Cardiac fibroblast (primary cell): ENCODE data around the gene FEN1.

Experiments used
- DNase-seq, 2 donors: peaks; one replicate each; pipeline versions ENCODE4 v3.0.0 to v3.0.0-alpha.2; 2010; ENCODE audit warnings: low read depth in 2 of 2
- H3K4me3 ChIP-seq, 2 donors: replicated peaks in 1 of 2; 1 replicate in 1 of 2; 2 replicates in 1 of 2; pipeline ENCODE4 v1.5.1; 2011; ENCODE audit warnings: low read depth in 2 of 2, low read length in 2 of 2, mild to moderate bottlenecking in 2 of 2, moderate library complexity in 1 of 2
- TF ChIP-seq, protein P1 (sequence below): IDR thresholded peaks from one replicate; pipeline ENCODE4 v1.5.1; 2011; ENCODE audit warnings: low read depth, mild to moderate bottlenecking, low read length, inconsistent platforms

Gene FEN1

DNA sequence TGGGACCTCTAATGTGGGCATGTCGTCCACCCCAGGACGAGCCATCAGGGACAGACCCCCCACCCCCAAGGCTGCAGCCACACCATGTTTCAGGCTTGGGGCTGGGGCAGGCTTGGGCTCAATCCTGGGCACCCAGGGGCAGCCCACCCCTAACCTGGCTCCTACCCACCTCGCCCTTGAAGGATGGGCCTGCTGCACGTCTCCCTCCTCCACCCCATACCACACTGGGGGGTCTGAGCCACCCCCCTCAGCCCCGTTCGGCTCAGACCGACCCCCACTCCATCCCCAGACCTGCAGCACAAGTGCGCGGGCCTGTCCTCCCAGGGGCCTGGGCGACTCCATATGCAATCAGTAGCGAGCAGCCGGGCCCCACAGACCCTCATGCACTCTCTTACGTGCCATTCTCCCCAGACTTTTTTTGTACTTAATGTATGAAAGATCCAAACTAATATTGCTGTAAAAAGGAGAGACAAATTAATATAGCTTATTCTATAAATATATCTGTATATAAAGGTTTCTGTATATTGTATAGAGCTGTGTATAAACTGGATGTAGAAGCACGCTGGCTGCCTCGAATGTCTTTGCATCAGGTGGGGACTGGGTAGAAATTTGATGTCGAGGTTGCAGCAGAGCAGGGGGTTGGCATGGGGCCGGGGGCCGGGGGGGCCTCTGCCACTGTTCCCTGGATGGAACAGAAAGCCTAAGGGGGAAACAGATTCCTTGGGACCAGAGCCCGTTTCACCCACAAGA lies 46.1 kb upstream of the FEN1 start:
- H3K4me3 ChIP-seq = no peak overlapping the region
- DNase-seq = no peak
- TF ChIP-seq, protein P1, sequence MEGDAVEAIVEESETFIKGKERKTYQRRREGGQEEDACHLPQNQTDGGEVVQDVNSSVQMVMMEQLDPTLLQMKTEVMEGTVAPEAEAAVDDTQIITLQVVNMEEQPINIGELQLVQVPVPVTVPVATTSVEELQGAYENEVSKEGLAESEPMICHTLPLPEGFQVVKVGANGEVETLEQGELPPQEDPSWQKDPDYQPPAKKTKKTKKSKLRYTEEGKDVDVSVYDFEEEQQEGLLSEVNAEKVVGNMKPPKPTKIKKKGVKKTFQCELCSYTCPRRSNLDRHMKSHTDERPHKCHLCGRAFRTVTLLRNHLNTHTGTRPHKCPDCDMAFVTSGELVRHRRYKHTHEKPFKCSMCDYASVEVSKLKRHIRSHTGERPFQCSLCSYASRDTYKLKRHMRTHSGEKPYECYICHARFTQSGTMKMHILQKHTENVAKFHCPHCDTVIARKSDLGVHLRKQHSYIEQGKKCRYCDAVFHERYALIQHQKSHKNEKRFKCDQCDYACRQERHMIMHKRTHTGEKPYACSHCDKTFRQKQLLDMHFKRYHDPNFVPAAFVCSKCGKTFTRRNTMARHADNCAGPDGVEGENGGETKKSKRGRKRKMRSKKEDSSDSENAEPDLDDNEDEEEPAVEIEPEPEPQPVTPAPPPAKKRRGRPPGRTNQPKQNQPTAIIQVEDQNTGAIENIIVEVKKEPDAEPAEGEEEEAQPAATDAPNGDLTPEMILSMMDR = no peak

GRCh38 chr11:61747192-61747966 lies 45.3 kb upstream of the FEN1 start:
- H3K4me3 ChIP-seq = no peak overlapping the region
- TF ChIP-seq, protein P1 = peak; percentile 95
- peak; percentile 71 to 79 for DNase-seq

- no peak for DNase-seq
- H3K4me3 ChIP-seq = no peak overlapping the region
- TF ChIP-seq, protein P1 = no peak
Observed at GRCh38 chr11:61747967-61748285, 44.8 kb upstream of the FEN1 start.

DNA sequence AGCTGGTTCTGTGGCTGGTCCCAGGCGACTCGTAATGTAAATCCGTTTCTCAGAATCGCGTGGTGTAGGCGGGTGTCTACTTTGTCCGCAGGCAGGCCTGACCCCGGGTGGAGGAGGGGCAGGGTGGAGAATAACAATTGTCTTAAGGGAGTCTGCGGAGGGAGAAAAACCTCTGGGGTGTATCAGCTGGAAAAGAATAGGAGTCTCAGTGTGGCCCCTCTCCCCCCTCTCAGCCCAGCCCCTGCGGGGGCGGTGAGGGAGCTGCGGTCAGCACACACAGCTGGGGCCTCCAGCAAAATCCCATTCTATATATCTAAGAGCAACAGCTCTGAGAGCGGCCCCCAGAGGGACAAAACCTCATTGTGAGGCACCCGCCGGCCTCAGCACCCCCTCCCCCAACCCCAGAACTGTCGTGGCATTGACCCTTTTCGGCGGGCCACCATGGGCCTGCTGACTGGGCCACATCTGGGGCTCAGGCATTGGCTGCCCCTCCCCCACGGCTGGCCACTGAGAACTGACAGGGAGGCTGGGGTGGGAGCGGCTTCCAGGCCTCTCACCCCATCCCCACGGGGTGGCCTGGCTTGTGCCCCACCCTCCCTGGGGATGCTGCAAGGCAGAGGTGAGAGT lies 43.0 kb upstream of the FEN1 start:
- DNase-seq = peak in 1 of 2 donors; percentile 40
- TF ChIP-seq, protein P1 = no peak
- no peak overlapping the region for H3K4me3 ChIP-seq

DNA sequence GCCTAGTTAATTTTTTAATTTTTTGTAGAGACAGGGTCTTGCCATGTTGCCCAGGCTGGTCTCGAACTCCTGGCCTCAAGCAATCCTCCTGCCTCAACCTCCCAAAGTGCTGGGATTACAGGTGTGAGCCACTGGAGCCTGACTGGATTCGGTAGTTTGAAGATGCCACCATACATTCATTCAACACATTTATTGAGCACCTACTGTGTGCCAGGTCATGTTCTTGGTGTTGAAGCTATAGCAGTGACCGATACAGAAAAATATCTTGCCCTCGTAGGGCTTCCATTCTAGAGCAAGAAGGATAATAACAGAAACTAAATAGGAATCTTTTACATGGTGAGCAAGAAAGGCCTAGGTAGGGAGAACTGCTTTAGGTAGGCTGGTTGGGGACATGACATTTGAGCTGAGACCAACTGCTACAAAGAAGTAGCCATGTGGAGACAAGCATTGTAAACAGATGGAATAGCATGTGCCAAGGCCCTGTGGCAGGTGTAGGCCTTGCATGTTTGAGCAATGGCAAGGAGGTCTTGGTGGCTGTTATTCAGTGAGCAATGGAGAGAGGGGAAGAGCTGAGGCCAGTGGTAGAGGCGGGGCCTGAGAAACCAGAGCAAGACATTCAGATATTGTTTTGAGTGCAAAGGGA lies 42.0 kb upstream of the FEN1 start:
- H3K4me3 ChIP-seq = no peak overlapping the region
- TF ChIP-seq, protein P1 = no peak
- DNase-seq = no peak

DNA sequence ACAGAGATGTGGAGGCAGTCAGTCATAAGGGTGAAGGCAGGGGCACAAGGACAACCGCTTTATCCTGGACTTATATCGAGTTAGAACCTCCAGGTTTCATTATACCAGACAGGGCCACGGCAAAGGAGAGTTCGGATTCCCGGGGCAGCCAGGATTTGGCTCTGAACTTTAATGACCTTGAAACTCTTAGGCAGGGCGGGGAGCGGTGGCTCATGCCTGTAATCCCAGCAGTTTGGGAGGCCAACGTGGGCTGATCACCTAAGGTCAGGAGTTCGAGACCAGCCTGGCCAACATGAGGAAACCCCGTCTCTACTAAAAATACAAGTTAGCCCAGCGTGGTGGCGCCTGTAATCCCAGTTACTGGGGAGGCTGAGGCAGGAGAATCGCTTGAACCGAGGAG lies 41.3 kb upstream of the FEN1 start:
- DNase-seq = no peak
- no peak overlapping the region for H3K4me3 ChIP-seq
- TF ChIP-seq, protein P1 = no peak
